ENCODE data around the gene HIGD1A.

HIGD1A gene

GRCh38 chr3:42743204-42743995 lies 60.9 kb downstream of the HIGD1A start:
- H3F3A ChIP-seq (ENCODE audit: insufficient read depth, low read length) = no peaks in the 10 kb centered on the region
- H3K9me2 ChIP-seq (ENCODE audit: low read depth, low read length) = no peaks in the 10 kb centered on the region
- H4K20me1 ChIP-seq (ENCODE audit: insufficient read depth, low read length) = no peaks in the 10 kb centered on the region
- no peaks in the 10 kb centered on the region for H3K9me3 ChIP-seq (ENCODE audit: low read length)
- H3K4me3 ChIP-seq (ENCODE audit: low read depth, low read length, poor library complexity, severe bottlenecking) = no peak overlapping the region
- H2AFZ ChIP-seq (ENCODE audit: low read length) = no peak overlapping the region
- no peak overlapping the region for H3K27ac ChIP-seq (ENCODE audit: low read depth, low read length, poor library complexity, severe bottlenecking)
- H3K79me2 ChIP-seq (ENCODE audit: insufficient read depth, low read length) = no peaks in the 10 kb centered on the region
- H3K9ac ChIP-seq (ENCODE audit: low read length) = no peak overlapping the region
- no peaks in the 10 kb centered on the region for H3K36me3 ChIP-seq (ENCODE audit: insufficient read depth, low read length)
- H3K4me2 ChIP-seq (ENCODE audit: low read length) = no peak overlapping the region
- no peak for TF ChIP-seq CTCF (IDR thresholded peaks at IDR 0.05; ENCODE audit: low read length)
- TF ChIP-seq EZH2 (IDR thresholded peaks at IDR 0.05; ENCODE audit: borderline replicate concordance, low read length) = no peak
- H3K4me1 ChIP-seq (ENCODE audit: insufficient read depth, low read length, severe bottlenecking) = peaks cover 2% of the 10 kb centered on the region
- no peaks in the 10 kb centered on the region for H3K27me3 ChIP-seq (ENCODE audit: insufficient read depth, low read length)

DNA sequence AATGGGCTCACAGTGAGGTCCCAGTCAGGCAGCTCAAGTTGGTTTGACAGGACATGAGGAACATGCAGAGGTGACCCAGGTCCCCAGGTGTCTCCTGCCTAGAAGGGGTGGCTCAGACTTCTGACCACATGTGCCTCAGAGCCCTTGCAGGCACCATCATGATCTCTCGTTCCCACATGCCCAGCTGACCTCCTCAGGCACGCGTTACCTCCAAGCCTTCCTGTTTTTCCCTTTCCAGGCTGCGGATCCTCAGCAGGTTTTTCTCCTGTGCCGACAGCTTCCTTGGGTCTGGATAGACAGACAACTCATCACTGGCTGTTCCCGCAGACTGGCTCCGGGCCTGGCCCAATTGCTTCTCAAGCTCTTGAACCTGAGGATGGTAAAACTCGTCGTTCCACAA lies 61.6 kb downstream of the HIGD1A start:
- TF ChIP-seq EZH2 (IDR thresholded peaks at IDR 0.05; ENCODE audit: borderline replicate concordance, low read length) = no peak
- TF ChIP-seq CTCF (IDR thresholded peaks at IDR 0.05; ENCODE audit: low read length) = no peak
- no peak overlapping the region for H2AFZ ChIP-seq (ENCODE audit: low read length)
- no peaks in the 10 kb centered on the region for H3F3A ChIP-seq (ENCODE audit: insufficient read depth, low read length)

GRCh38 chr3:42742259-42742658 lies 62.0 kb downstream of the HIGD1A start:
- Histone ChIP-seq H3K27me3 (ENCODE audit: insufficient read depth, low read length) (no peaks in the 10 kb centered on the region), H3K79me2 (ENCODE audit: insufficient read depth, low read length) (no peaks in the 10 kb centered on the region), H3K27ac (ENCODE audit: low read depth, low read length, poor library complexity, severe bottlenecking) (no peak overlapping the region), H3K9me3 (ENCODE audit: low read length) (no peaks in the 10 kb centered on the region), H3K36me3 (ENCODE audit: insufficient read depth, low read length) (no peaks in the 10 kb centered on the region), H4K20me1 (ENCODE audit: insufficient read depth, low read length) (no peaks in the 10 kb centered on the region), H3K4me1 (ENCODE audit: insufficient read depth, low read length, severe bottlenecking) (peaks cover 2% of the 10 kb centered on the region), H3K9me2 (ENCODE audit: low read depth, low read length) (no peaks in the 10 kb centered on the region), H3F3A (ENCODE audit: insufficient read depth, low read length) (no peaks in the 10 kb centered on the region), H3K4me3 (ENCODE audit: low read depth, low read length, poor library complexity, severe bottlenecking) (no peak overlapping the region), H3K4me2 (ENCODE audit: low read length) (no peak overlapping the region), H3K9ac (ENCODE audit: low read length) (no peak overlapping the region), H2AFZ (ENCODE audit: low read length) (no peak overlapping the region)
- TF ChIP-seq CTCF (IDR thresholded peaks at IDR 0.05; ENCODE audit: low read length) (no peak), EZH2 (IDR thresholded peaks at IDR 0.05; ENCODE audit: borderline replicate concordance, low read length) (no peak)

More for the DNA sequence above, 61.6 kb downstream of the HIGD1A start:
- Histone ChIP-seq H3K27ac (ENCODE audit: low read depth, low read length, poor library complexity, severe bottlenecking) (no peak overlapping the region), H3K9me3 (ENCODE audit: low read length) (no peaks in the 10 kb centered on the region), H3K9me2 (ENCODE audit: low read depth, low read length) (no peaks in the 10 kb centered on the region), H3K4me3 (ENCODE audit: low read depth, low read length, poor library complexity, severe bottlenecking) (no peak overlapping the region), H3K27me3 (ENCODE audit: insufficient read depth, low read length) (no peaks in the 10 kb centered on the region), H3K79me2 (ENCODE audit: insufficient read depth, low read length) (no peaks in the 10 kb centered on the region), H4K20me1 (ENCODE audit: insufficient read depth, low read length) (no peaks in the 10 kb centered on the region), H3K4me1 (ENCODE audit: insufficient read depth, low read length, severe bottlenecking) (peaks cover 2% of the 10 kb centered on the region), H3K9ac (ENCODE audit: low read length) (no peak overlapping the region), H3K4me2 (ENCODE audit: low read length) (no peak overlapping the region), H3K36me3 (ENCODE audit: insufficient read depth, low read length) (no peaks in the 10 kb centered on the region)

Data from OCI-LY1 (cell line).